UCSD-AML1 (cell line): ENCODE data around the gene KCNQ1.

Experiments
- DNase-seq: peaks from one replicate; lab custom pipeline; 2025; ENCODE audit not compliant: unreplicated experiment; lab: John Stamatoyannopoulos, UW

KCNQ1 gene

GRCh38 chr11:2828585-2829330, 383.9 kb downstream of the KCNQ1 start:
- no peak for DNase-seq

GRCh38 chr11:2830030-2830812, 385.4 kb downstream of the KCNQ1 start:
- no peak for DNase-seq

- no peak for DNase-seq
Observed at GRCh38 chr11:2830886-2831285, 386.1 kb downstream of the KCNQ1 start.

GRCh38 chr11:2831781-2832532, 387.1 kb downstream of the KCNQ1 start:
- DNase-seq = no peak

- no peak for DNase-seq
Observed at GRCh38 chr11:2832533-2833020, 387.8 kb downstream of the KCNQ1 start.

GRCh38 chr11:2833051-2833715, 388.4 kb downstream of the KCNQ1 start:
- no peak for DNase-seq

GRCh38 chr11:2833716-2834502, 389.1 kb downstream of the KCNQ1 start:
- no peak for DNase-seq

- no peak for DNase-seq
Observed at GRCh38 chr11:2834503-2835273, 389.9 kb downstream of the KCNQ1 start.

GRCh38 chr11:2835296-2835695, 390.5 kb downstream of the KCNQ1 start:
- DNase-seq = no peak

- no peak for DNase-seq
Observed at GRCh38 chr11:2835751-2836150, 390.9 kb downstream of the KCNQ1 start.

- no peak for DNase-seq
Observed at GRCh38 chr11:2836315-2837095, 391.7 kb downstream of the KCNQ1 start.

GRCh38 chr11:2837096-2837601, 392.3 kb downstream of the KCNQ1 start:
- no peak for DNase-seq

GRCh38 chr11:2837651-2838050, 392.8 kb downstream of the KCNQ1 start:
- no peak for DNase-seq

- no peak for DNase-seq
Observed at GRCh38 chr11:2838091-2838490, 393.3 kb downstream of the KCNQ1 start.

- no peak for DNase-seq
Observed at GRCh38 chr11:2838676-2839294, 394.0 kb downstream of the KCNQ1 start.

- no peak for DNase-seq
Observed at GRCh38 chr11:2839395-2839943, 394.7 kb downstream of the KCNQ1 start.

- no peak for DNase-seq
Observed at GRCh38 chr11:2841411-2842190, 396.8 kb downstream of the KCNQ1 start.
